ENCODE results near the gene POLA1.
"Not testable (repeated sequence)": the region's sequence is repeated elsewhere in the genome, so short reads cannot be mapped to it uniquely, and the experiment has no call there.

Gene POLA1, protein sequence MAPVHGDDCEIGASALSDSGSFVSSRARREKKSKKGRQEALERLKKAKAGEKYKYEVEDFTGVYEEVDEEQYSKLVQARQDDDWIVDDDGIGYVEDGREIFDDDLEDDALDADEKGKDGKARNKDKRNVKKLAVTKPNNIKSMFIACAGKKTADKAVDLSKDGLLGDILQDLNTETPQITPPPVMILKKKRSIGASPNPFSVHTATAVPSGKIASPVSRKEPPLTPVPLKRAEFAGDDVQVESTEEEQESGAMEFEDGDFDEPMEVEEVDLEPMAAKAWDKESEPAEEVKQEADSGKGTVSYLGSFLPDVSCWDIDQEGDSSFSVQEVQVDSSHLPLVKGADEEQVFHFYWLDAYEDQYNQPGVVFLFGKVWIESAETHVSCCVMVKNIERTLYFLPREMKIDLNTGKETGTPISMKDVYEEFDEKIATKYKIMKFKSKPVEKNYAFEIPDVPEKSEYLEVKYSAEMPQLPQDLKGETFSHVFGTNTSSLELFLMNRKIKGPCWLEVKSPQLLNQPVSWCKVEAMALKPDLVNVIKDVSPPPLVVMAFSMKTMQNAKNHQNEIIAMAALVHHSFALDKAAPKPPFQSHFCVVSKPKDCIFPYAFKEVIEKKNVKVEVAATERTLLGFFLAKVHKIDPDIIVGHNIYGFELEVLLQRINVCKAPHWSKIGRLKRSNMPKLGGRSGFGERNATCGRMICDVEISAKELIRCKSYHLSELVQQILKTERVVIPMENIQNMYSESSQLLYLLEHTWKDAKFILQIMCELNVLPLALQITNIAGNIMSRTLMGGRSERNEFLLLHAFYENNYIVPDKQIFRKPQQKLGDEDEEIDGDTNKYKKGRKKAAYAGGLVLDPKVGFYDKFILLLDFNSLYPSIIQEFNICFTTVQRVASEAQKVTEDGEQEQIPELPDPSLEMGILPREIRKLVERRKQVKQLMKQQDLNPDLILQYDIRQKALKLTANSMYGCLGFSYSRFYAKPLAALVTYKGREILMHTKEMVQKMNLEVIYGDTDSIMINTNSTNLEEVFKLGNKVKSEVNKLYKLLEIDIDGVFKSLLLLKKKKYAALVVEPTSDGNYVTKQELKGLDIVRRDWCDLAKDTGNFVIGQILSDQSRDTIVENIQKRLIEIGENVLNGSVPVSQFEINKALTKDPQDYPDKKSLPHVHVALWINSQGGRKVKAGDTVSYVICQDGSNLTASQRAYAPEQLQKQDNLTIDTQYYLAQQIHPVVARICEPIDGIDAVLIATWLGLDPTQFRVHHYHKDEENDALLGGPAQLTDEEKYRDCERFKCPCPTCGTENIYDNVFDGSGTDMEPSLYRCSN (N-terminal part only)

DNA sequence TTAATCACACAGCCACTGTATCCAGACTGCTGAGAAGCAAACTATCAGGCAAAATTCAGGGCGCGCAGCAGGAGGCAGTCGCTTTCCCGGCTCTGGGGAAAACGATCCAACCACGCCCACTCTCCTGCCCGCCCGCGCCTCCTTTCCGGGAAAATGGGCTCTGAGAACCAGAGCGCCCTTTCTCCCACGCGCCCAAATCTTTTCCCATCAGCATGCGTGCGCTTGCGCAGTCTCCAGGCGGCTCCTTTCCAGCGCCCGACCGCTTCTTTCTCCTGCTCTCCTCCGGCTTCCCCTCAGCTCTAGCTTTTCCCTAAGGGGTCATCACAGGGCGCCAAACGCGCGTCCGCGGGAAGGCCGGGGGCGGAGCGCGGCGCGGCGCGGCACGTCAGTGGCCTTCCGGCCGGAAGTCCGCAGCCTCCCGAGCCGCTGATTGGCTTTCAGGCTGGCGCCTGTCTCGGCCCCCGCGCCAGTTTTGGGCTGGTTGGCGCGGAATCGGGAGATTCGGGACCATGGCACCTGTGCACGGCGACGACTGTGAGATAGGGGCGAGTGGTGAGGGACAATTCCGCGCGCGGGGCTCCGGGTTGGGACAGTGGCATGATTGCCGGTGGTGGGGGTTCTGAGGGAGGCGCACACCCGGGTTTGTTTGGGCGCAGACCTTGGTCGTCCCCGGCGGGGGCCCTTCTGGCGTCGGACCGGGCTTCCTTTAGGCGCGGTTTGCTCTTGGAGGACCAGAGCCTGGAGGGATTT is at the start of gene POLA1:
Gene POLA1, plus strand, starts transcription at position 466 of the 750 bp plus-strand sequence. Its CDS starts 44 bp downstream, at position 510.
- peak; percentile 85 for DNase-seq

DNA sequence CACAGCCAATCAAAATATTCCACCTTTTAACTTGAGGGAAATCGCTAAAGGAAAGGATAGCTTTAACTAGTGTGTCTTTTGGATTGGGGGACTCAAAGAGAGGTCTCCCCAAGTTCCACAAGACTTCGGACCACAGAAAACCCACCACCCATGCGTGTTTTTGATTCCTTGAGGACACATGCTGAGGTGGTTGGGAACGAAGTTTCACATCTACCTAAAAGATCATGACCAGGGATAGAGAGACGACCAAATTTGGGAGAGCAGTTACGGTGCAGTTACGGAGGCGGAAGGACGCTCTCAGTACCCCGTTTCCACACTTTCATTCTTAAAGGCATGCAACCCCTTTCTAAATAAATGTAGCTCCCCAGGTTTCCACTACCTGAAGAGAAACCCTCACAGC is 47.7 kb upstream of the POLA1 start:
- no peak for DNase-seq

DNA sequence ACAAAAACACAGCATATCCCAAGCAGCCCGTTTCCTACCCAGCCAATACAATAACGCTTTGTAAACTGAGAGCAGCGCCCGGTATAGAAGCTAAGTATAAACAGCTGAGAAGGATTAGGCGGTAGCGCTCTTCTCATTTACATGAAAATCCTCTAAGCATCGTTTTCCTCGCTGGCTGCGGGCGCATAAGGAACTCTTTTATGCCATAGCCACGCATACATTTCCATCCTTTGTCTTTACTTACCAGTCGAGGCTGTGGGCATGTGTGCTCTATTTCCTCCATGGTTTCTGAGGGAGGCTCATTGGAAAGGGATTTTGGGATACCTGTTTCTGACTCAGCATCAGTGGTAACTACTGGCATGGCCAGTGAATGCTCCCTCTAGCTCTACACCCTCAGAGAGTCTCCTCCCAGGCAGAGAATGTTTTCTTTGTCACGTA is 47.0 kb upstream of the POLA1 start:
- no peak for DNase-seq

DNA sequence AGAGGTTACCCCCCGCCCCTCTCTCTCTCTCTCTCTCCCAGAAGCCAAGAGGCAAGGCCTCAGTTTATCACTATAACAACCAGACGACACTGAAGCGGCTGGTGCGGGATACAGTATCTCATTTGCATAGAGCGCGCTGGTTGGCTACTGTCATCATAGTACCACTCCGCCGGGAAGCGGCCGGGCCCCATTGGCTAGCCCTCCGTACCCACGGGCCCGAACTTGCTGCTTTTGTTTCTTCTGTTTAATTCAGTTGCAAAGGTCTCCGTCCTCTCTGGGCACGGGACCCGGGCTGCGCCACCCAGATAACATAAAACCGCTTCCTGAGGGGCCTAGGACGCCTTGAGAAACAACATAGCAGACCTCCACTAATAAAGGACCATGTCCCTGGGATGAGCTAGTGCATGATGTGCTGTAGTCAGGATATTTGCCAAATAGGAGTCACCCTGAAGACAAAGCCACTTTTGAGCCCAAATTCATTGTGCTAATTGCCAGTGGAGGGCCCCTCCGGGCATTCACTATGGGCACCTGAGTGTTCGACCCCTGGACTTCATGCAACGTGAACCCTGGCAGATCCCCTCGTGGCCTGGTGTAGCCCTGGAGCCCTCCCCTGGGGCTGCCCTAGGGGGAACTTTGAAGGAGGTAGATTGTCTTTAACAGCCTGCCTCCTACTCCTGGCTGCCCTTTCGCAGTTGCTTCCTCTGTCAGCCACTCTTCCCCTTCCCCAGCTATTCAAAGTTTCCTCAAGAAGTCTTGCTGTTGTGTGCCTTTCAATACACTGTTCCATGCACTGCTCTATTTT is 46.3 kb upstream of the POLA1 start, which contains the start of gene PCYT1B:
Gene PCYT1B, minus strand, starts transcription at position 91 of the 802 bp plus-strand sequence. CDS start 242 bp downstream, outside the sequence.
- peak; percentile 72 for DNase-seq

DNA sequence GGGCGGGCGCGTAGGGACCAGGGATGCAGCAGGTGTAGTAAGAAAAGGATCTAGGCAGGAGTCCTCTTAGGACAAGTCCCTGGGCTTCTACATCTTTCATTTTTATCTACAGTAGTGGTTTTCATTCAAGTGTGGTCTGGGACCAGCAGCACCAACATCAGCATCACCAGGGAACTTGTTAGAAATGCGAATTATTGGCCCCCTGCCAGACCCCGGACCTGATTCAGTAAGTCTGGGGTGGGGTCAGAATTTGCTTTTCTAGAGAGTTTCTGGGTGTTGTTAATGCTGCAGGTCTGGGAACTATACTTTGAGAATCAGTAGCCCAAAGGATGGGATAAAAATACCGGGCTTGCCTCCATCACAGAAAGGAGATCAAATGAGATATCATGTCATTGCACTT is 45.2 kb upstream of the POLA1 start:
- DNase-seq = no peak

DNA sequence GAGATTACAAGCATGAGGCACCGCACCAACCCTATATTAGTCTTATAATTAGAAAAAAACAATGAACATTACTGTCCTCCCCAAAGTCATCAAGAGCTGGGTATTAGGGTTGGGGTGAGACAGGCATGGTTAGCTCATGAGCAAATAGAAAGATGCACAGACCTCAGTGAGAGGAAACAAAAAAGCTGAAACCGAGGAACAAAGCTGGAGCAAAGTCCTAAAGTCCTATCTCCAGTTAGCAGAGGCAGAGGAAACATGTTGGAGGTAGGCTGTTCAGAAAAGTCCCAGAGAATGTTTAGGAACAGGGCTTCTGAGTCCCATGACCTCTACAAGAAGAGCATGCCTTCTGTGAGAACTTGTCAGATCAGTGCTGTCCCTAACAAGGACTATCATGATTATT is 41.9 kb upstream of the POLA1 start:
- DNase-seq = no peak

DNA sequence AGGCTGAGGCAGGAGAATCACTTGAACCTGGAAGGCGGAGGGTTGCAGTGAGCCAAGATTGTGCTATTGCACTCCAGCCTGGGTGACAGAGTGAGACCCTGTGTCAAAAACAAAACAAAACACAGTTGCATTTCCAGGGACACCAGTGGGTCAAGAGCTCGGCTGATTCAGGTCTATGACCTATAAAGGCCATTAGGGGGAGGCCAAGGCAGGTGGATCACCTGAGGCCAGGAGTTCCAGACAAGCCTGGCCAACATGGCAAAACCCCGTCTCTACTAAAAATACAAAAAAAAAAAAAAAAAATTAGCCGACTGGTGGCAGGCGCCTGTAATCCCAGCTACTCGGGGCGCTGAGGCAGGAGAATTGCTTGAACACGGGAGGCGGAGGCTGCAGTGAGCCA is 38.0 kb upstream of the POLA1 start:
- DNase-seq = not testable (repeated sequence)

DNA sequence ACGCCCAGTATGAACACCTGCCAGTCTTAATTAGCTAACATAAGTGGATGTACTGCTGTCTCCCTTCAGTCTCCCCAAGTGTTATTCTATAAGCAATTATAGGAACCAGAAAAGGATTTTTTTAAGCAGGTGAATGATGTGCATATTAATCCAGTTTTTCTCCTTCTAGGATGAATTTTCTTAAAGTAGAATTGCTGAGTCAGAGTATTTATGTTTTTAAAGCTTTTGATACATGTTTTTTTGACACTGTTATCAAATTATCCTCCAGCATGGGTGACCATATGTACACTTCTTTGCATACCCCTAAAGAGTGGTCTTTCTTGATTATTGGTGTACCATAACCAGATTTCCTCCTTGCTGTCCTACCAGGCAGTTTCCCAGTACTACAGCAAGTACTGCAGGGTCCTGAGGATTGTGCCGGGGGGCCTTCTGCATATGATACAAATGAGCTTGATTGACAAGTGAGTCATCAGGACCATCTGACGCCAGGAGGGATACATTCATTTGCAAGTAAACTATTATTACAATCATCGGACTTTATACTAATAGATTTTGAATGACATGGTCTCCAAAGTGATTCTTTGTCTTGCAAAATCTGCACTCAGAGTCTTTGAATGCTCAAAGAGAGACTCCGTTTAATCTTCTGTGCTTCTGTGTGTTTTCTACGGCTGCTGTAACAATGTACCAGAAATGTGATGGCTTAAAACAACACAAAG is 35.9 kb upstream of the POLA1 start:
- no peak for DNase-seq

DNA sequence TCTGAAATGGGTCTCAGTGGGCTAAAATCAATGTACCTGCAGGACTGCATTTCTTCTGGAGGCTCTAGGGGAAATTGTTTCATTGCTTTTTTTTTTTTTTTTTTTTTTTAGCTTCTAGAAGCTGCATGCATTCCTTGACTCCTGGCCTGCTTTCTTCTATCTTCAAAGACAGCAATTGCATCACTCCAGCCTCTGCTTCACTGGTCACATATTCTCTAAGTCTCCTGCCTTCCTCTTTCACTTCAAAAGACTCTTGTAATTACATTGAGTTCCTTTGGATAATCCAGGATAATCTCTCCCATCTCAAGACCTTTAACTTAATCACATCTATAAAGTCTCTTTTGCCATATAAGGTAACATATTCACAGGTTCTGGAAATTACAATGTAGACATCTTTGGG is 35.3 kb upstream of the POLA1 start:
- DNase-seq = no peak

DNA sequence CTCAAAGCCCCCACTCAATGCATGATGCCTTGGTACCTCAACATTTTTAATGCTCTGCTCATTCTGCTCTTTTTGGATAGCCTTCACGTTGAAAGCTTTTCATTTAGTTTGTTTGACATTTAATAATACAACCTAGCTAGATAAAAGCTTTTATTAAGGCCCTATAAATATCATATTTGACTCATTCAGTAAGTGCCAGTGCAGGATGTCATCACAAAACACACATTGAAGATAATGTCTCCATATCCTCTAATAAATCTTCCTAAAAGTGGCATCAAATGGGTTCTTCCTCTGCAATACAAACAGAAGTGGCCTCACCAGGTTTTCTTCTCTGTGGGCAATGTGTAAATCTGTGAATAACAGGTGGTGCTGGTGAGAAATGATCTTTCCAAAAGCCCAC is 34.6 kb upstream of the POLA1 start:
- DNase-seq = no peak

DNA sequence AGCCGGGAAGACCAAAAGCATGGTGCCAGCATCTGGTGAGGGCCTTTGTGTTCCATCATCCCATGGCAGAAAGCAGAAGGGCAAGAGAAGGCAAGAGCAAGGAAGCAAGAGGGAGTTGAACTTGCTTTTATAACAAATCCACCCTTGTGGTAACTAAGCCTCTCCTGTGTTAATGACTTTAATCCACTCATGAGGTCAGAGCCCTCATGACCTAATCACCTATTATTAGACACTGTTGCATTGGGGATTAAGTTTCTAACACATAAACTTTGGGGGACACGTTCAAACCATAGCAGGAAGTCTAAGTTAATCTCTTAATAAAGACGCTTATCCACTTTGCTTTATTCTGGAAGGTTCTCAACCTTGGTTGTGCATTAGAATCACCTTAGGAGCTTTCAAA is 34.1 kb upstream of the POLA1 start:
- DNase-seq = no peak

DNA sequence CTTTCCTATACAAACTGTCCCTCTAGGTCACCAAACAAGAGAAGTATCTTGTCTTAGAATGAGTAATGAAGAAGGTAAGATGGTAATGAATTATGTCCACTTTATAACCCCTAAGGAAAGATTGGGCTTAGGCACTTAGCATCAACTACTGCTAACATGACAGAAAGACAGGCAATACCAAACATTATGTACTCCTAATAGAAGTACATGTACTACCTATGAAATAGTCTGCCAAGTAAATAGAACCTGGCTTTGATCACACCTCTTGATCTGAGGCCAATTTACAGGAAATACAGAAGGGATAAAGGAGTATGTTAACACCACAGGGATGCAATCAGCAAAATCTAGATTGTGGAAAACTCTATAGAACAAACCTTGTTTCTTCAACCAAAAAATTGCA is 32.4 kb upstream of the POLA1 start:
- no peak for DNase-seq

DNA sequence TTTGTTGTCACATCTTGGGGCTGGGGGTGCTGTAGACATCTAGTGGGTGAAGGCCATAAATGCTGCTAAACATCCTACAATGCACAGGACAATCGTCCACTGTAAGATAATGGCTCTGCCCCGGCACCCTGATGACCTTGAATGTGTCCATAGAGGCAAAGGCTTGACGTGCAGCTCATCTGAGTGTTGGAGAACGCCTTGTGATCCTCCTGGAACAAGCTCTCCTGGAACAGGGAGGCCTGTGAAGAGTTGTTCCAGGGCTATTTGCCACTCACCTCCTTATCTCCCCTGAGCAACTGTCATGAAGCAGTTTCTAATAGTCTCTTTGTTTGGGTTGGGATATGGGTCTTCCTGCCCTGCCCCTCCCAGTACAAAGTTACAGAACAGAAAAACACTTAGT is 31.4 kb upstream of the POLA1 start:
- DNase-seq = no peak

DNA sequence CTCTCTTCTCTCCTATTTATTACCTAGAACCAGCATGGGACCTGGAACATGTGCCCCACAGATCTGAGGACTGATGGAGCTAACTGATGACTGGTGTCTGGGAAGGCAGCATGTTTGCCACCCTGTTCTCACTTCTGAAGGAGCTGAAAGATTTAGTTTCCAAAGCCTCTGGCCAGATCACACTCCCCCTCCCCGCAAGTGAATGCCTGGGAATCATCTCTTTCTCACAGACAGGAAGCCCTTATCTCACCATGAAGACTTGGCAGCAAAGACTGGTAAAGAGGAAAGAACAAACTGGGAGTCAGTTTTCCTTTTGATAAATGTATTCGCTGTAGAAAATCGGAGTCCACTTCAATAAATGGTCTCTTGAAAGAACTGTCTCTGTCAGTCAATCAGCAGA is 25.6 kb upstream of the POLA1 start:
- DNase-seq = no peak

DNA sequence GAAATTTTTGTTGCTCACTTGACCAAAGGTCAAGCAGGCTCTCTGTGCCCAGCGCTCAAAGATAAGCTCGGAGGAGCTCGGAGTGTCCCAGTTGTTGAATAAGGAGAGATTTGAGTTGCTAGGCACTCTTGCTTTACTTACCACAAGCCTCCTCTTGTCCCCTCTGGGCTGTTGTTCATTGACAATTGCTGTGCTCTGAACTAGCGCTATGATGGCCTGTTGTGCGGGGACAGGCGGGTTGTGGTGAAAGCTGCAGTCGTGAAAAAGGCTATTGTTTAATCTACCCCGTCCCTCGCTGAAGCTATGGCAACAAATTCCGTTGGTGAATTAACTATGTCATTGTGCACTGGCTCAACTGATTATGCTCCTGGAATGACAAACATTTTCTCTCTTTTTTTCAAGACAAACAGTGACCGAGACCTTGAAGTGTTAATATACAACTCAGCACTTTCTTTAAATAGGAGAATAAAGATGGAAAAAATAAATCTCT is 21.0 kb upstream of the POLA1 start:
- no peak for DNase-seq

DNA sequence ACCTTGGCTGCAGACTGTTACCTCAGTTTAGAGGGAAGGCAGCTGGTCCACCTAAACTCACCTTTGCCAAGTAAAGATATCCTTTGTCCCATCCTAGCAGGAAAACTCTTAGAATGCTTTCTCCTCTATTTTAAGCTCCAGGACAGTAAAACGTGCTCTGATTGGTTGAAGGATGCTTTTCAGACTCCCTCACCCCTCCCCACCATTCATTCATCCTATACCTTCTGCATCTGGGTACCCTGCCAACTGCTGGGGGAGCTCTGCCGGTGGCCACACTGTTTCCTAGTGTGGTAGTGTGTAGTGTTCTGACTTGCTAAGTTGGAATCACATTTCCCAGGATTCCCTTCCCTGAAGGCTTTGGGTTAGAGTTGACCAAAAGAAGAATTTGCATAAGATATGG is 20.3 kb upstream of the POLA1 start:
- DNase-seq = no peak

DNA sequence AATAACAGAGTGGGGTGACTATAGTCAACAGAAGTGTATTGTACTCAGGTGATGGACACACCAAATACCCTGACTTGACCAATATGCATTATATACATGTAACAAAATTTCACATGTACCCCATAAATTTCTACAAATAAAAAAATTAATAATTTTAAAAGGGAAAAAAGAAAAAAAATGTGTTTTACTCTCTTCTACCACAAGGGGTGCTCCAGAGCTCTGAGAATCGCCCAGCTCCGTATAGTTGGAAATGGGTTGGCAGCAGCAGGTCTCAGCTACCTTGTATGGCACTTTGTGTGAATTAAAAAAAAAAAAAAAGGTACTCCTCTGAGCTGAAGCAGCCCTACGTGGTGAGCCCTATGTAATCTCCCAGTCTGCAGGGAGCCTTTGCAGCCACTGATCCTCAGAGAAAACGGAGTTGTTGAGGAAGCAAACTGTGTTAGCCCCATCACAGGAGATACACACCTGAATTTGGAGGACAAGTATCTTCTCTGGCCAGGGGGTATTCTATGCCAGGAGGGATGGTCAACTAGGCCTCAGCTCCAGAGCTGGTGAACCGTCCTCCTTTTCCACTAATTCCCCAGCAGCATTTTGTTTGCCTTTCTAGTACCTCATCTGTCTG is 17.2 kb upstream of the POLA1 start:
- no peak for DNase-seq

DNA sequence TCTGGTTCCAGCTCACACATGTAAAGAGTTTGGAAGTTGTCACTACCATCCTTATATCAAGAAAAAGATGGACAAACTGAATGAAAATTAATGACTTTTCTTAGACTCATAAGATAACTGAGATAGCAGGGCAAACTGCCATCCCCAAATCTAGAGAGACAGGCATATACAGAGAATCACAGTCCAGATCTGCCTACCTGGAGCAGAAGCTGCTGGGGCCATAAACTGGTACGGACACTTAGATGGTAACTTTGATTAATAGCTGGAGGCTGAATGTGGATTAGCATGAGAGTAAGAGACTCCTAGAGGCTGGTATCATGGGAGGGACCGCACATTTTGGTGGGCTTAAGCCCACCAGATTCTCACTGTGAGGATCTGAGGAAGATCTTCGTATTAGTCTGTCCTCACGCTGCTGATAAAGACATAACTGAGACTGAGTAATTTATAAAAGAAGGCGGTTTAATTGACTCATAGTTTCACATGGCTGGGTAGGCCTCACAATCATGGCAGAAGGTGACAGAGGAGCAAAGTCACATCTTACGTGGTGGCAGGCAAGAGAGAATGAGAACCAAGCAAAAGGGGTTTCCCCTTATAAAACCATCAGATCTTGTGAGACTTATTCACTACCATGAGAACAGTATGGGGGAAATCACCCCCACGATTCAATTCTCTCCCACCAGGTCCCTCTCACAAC is 10.8 kb upstream of the POLA1 start:
- DNase-seq = no peak

DNA sequence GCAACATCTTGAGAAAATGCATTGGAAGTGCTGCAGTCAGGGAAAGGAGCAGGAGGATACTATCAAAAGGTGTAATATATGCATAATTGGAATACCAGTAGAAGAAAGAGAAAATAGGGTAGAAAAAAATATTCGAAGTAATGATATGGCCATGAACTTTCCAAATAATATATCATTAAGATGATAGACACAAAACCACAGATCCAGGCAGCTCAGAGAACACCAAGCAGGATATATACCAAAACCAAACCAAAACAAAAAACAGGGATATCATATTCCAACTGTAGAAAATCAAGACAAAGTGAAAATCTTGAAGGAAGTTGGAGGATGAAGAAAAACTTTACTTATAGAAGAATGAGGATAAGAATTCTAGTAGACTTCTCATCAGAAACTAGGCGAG is 9.7 kb upstream of the POLA1 start:
- no peak for DNase-seq
